HG03442 (cell line): ENCODE results near the gene DOCK1.

Experiments
- ATAC-seq: cut with Tn5 transposase; IDR thresholded peaks from one replicate; pipeline ENCODE4 v1.9.1; 2021; ENCODE audit warnings: mild to moderate bottlenecking, moderate library complexity; ENCODE audit not compliant: unreplicated experiment

DOCK1 gene

GRCh38 chr10:127485153-127485857 lies 580.1 kb downstream of the DOCK1 start:
- ATAC-seq = no peak

- no peak for ATAC-seq
Measured at GRCh38 chr10:127486355-127486754, 581.1 kb downstream of the DOCK1 start.

- no peak for ATAC-seq
Measured at GRCh38 chr10:127492607-127493250, 587.5 kb downstream of the DOCK1 start.

- no peak for ATAC-seq
Measured at GRCh38 chr10:127496035-127496434, 590.8 kb downstream of the DOCK1 start.

GRCh38 chr10:127497685-127498084 lies 592.5 kb downstream of the DOCK1 start:
- ATAC-seq = no peak

GRCh38 chr10:127498087-127498486 lies 592.9 kb downstream of the DOCK1 start:
- no peak for ATAC-seq

GRCh38 chr10:127500127-127500526 lies 594.9 kb downstream of the DOCK1 start:
- ATAC-seq = no peak
